Caco-2 (cell line): ENCODE data around the gene MBOAT2. TPM values are rescaled to one million over a fixed set of nuclear protein-coding genes. Genes with fewer than 3 reads are reported as not detected.

Experiments
- BruUV-seq: library from RNA; stranded (reverse); fragments of 400-500 nt; replicated peaks from 2 replicates; lab custom pipeline; 2021; lab: Mats Ljungman, UMichigan
- CTCF ChIA-PET: fragments of 300-600 bp; sonication (Branson Sonifier 250); formaldehyde crosslinking; loops from one replicate; lab custom pipeline; 2022; ENCODE audit warnings: antibody characterized with exemption; lab: Charles Lee
- POLR2A ChIA-PET: fragments of 300-600 bp; sonication (Branson Sonifier 250); formaldehyde crosslinking; loops from one replicate; lab custom pipeline; 2022; ENCODE audit warnings: antibody characterized with exemption; lab: Charles Lee
- DNase-seq, 2 experiments: peaks; one replicate each; pipeline versions ENCODE4 v3.0.0 to v3.0.0-alpha.2; 2020 to 2022
- H3K27me3 ChIP-seq: replicated peaks from 2 replicates; pipeline ENCODE4 v1.6.0; 2011; ENCODE audit warnings: low read length; ENCODE audit not compliant: control insufficient read depth, insufficient read depth
- H3K36me3 ChIP-seq: 2 replicates; pipeline ENCODE4 v1.5.1; 2011; ENCODE audit warnings: low read length; ENCODE audit not compliant: control insufficient read depth, insufficient read depth
- H3K4me1 ChIP-seq: fragments of 250-450 bp; sonication (Bioruptor Pico); 2 replicates; pipeline ENCODE4 v1.5.1; 2020; ENCODE audit warnings: mild to moderate bottlenecking
- H3K4me3 ChIP-seq: 2 replicates; pipeline ENCODE4 v1.5.1; 2011; ENCODE audit warnings: low read depth, mild to moderate bottlenecking, control low read depth, low read length
- H3K9me3 ChIP-seq: fragments of 250-450 bp; sonication (Bioruptor Pico); 2 replicates; pipeline ENCODE4 v1.5.1; 2020; ENCODE audit warnings: mild to moderate bottlenecking, moderate library complexity
- H3K27ac Mint-ChIP-seq: one replicate; pipeline ENCODE4 v1.8.0; 2022; ENCODE audit warnings: mixed read lengths; ENCODE audit not compliant: unreplicated experiment
- H3K27me3 Mint-ChIP-seq: one replicate; pipeline ENCODE4 v1.8.0; 2022; ENCODE audit warnings: mixed read lengths; ENCODE audit not compliant: insufficient read depth, unreplicated experiment
- H3K36me3 Mint-ChIP-seq: one replicate; pipeline ENCODE4 v1.8.0; 2022; ENCODE audit warnings: mild to moderate bottlenecking, mixed read lengths; ENCODE audit not compliant: insufficient read depth, unreplicated experiment
- H3K4me1 Mint-ChIP-seq: one replicate; pipeline ENCODE4 v1.8.0; 2022; ENCODE audit warnings: low read depth, mixed read lengths; ENCODE audit not compliant: unreplicated experiment
- H3K4me3 Mint-ChIP-seq: one replicate; pipeline ENCODE4 v1.8.0; 2022; ENCODE audit warnings: mild to moderate bottlenecking, moderate library complexity, mixed read lengths; ENCODE audit not compliant: unreplicated experiment
- H3K9me3 Mint-ChIP-seq: one replicate; pipeline ENCODE4 v1.8.0; 2022; ENCODE audit warnings: mixed read lengths; ENCODE audit not compliant: unreplicated experiment
- CTCF ChIP-seq, 2 experiments: fragments of 200-600 bp in 1 of 2; IDR thresholded peaks; 1 replicate in 1 of 2; 2 replicates in 1 of 2; pipeline versions ENCODE4 v1.5.1 to v1.8.0; 2011 to 2022; ENCODE audit warnings: antibody characterized with exemption in 1 of 2, control low read depth in 1 of 2, inconsistent platforms in 1 of 2, low read depth in 1 of 2, low read length in 1 of 2, mild to moderate bottlenecking in 1 of 2, moderate library complexity in 1 of 2; ENCODE audit not compliant: insufficient read depth in 1 of 2, severe bottlenecking in 1 of 2, unreplicated experiment in 1 of 2
- intact Hi-C: fragments of 100-400 bp; cut with micrococcal nuclease; formaldehyde crosslinking; loops from one replicate; pipeline ENCODE4 v1.10.0; 2022; ENCODE audit not compliant: unreplicated experiment
- total RNA-seq: library from RNA; stranded (reverse); gene quantifications from 2 replicates; pipeline ENCODE4 v1.2.3, GENCODE V29; 2022

MBOAT2 gene
- total RNA-seq, 1 experiment from 2014 or later = 12.6 TPM

- Mint-ChIP-seq H3K4me1 (no peaks in the 10 kb centered on the region), H3K36me3 (no peaks in the 10 kb centered on the region), H3K4me3 (no peak overlapping the region), H3K27me3 (no peaks in the 10 kb centered on the region), H3K27ac (no peak overlapping the region), H3K9me3 (no peaks in the 10 kb centered on the region)
- DNase-seq = no peak
- TF ChIP-seq CTCF (IDR thresholded peaks at IDR 0.05; ENCODE audit: insufficient read depth in 1 of 2, low read depth in 1 of 2, low read length in 1 of 2, severe bottlenecking in 1 of 2, unreplicated experiment in 1 of 2) = no peak
- ChIA-PET CTCF (no interaction called here), POLR2A (no interaction called here)
- Histone ChIP-seq H3K9me3 (no peaks in the 10 kb centered on the region), H3K36me3 (no peaks in the 10 kb centered on the region), H3K27me3 (no peaks in the 10 kb centered on the region), H3K4me3 (no peak overlapping the region), H3K4me1 (no peaks in the 10 kb centered on the region)
- no TSS peak for BruUV-seq
- intact Hi-C loops = no loop called here
Measured at GRCh38 chr2:8886876-8887275, 116.6 kb downstream of the MBOAT2 start.

- BruUV-seq = no TSS peak
- H3K36me3 ChIP-seq = no peaks in the 10 kb centered on the region
- intact Hi-C loops = no loop called here
- CTCF ChIA-PET = no interaction called here
- no peak overlapping the region for H3K27ac Mint-ChIP-seq
- H3K27me3 Mint-ChIP-seq = no peaks in the 10 kb centered on the region
- no peak for TF ChIP-seq CTCF (IDR thresholded peaks at IDR 0.05; ENCODE audit: insufficient read depth in 1 of 2, low read depth in 1 of 2, low read length in 1 of 2, severe bottlenecking in 1 of 2, unreplicated experiment in 1 of 2)
- no peak overlapping the region for H3K4me3 Mint-ChIP-seq
- H3K9me3 Mint-ChIP-seq = no peaks in the 10 kb centered on the region
- H3K27me3 ChIP-seq = no peaks in the 10 kb centered on the region
- no peaks in the 10 kb centered on the region for H3K9me3 ChIP-seq
- H3K36me3 Mint-ChIP-seq = no peaks in the 10 kb centered on the region
- no peaks in the 10 kb centered on the region for H3K4me1 ChIP-seq
- no peak overlapping the region for H3K4me3 ChIP-seq
- DNase-seq = no peak
- POLR2A ChIA-PET = no interaction called here
- no peaks in the 10 kb centered on the region for H3K4me1 Mint-ChIP-seq
Measured at GRCh38 chr2:8886202-8886518, 117.3 kb downstream of the MBOAT2 start.

GRCh38 chr2:8885449-8886201 lies 117.9 kb downstream of the MBOAT2 start:
- H3K27me3 ChIP-seq = no peaks in the 10 kb centered on the region
- no peak for TF ChIP-seq CTCF (IDR thresholded peaks at IDR 0.05; ENCODE audit: insufficient read depth in 1 of 2, low read depth in 1 of 2, low read length in 1 of 2, severe bottlenecking in 1 of 2, unreplicated experiment in 1 of 2)
- no peaks in the 10 kb centered on the region for H3K4me1 ChIP-seq
- H3K36me3 Mint-ChIP-seq = no peaks in the 10 kb centered on the region
- DNase-seq = no peak
- ChIA-PET POLR2A (no interaction called here), CTCF (no interaction called here)
- no peaks in the 10 kb centered on the region for H3K27me3 Mint-ChIP-seq
- no peak overlapping the region for H3K4me3 Mint-ChIP-seq
- H3K9me3 Mint-ChIP-seq = no peaks in the 10 kb centered on the region
- no TSS peak for BruUV-seq
- H3K4me1 Mint-ChIP-seq = no peaks in the 10 kb centered on the region
- H3K27ac Mint-ChIP-seq = no peak overlapping the region
- no peaks in the 10 kb centered on the region for H3K9me3 ChIP-seq
- intact Hi-C loops = no loop called here
- no peaks in the 10 kb centered on the region for H3K36me3 ChIP-seq
- no peak overlapping the region for H3K4me3 ChIP-seq
